Tibial nerve (tissue), 4 donors: ENCODE data around the gene MEN1. TPM values are rescaled to one million over a fixed set of nuclear protein-coding genes. Genes with fewer than 3 reads are reported as not detected.

Experiments used
- DNase-seq, 2 donors: peaks; one replicate each; pipeline ENCODE4 v3.0.0-alpha.2; 2019; ENCODE audit warnings: low spot score in 2 of 2
- H3K27ac ChIP-seq, 4 donors: fragments of 200-600 bp; sonication (generic) in 3 of 4; one replicate each; pipeline ENCODE4 v1.5.1; 2017 to 2019; ENCODE audit warnings: mild to moderate bottlenecking in 1 of 4
- H3K27me3 ChIP-seq, 2 donors: fragments of 200-600 bp; sonication (generic) in 1 of 2; one replicate each; pipeline versions ENCODE4 v1.5.1 to v1.6.0; 2017 to 2019
- H3K36me3 ChIP-seq, 3 donors: fragments of 200-600 bp; sonication (generic); one replicate each; pipeline ENCODE4 v1.5.1; 2018 to 2019
- H3K4me1 ChIP-seq, 4 donors: fragments of 200-600 bp; sonication (generic) in 3 of 4; one replicate each; pipeline ENCODE4 v1.5.1; 2017 to 2019
- H3K4me3 ChIP-seq, 4 donors: fragments of 200-600 bp; sonication (generic) in 3 of 4; one replicate each; pipeline ENCODE4 v1.5.1; 2017 to 2019; ENCODE audit warnings: mild to moderate bottlenecking in 1 of 4, moderate library complexity in 1 of 4
- H3K9me3 ChIP-seq, 4 donors: fragments of 200-600 bp; sonication (generic) in 3 of 4; one replicate each; pipeline ENCODE4 v1.5.1; 2017 to 2019
- CTCF ChIP-seq, 5 experiments: fragments of 200-600 bp in 3 of 5; fragments of 450-650 bp in 2 of 5; sonication (generic) in 3 of 5; IDR thresholded peaks; one replicate each; pipeline ENCODE4 v1.5.1; 2016 to 2019; ENCODE audit warnings: antibody characterized with exemption in 5 of 5, mild to moderate bottlenecking in 3 of 5, moderate library complexity in 2 of 5
- EP300 ChIP-seq, 2 donors: sonication (generic); formaldehyde crosslinking; IDR thresholded peaks; one replicate each; pipeline ENCODE4 v1.6.1; 2017; ENCODE audit warnings: antibody characterized with exemption in 2 of 2, mild to moderate bottlenecking in 1 of 2
- POLR2A ChIP-seq, 2 donors: fragments of 450-650 bp; IDR thresholded peaks; one replicate each; pipeline ENCODE4 v1.6.1; 2017; ENCODE audit warnings: antibody characterized with exemption in 2 of 2, mild to moderate bottlenecking in 2 of 2, moderate library complexity in 2 of 2
- WGBS, 2 donors: methylation state at CpG; one replicate each; pipeline ENCODE4 v1.1.5; 2018; 5-methylcytosine and 5-hydroxymethylcytosine counted together
- total RNA-seq, 4 donors: library from RNA; depleted of rRNA; stranded (reverse); fragments of >200 nt; gene quantifications; one replicate each; pipeline ENCODE4 v1.1.0, GENCODE V29; 2016

The MEN1 gene
- total RNA-seq, 4 donors from 2014 or later = 15.3 to 30.9 (median 19.7) TPM

- H3K27ac ChIP-seq = no peak overlapping the region
- no peaks in the 10 kb centered on the region for H3K27me3 ChIP-seq
- TF ChIP-seq CTCF (IDR thresholded peaks at IDR 0.05) (no peak), EP300 (IDR thresholded peaks at IDR 0.05) (no peak), POLR2A (IDR thresholded peaks at IDR 0.05) (no peak)
- H3K36me3 ChIP-seq = peaks cover 23 to 100% (median 83%) of the 10 kb centered on the region in 3 donors
- H3K4me1 ChIP-seq = peaks cover 0 to 68% (median 27%) of the 10 kb centered on the region in 4 donors
- H3K4me3 ChIP-seq = no peak overlapping the region
- H3K9me3 ChIP-seq = no peaks in the 10 kb centered on the region
- no peak for DNase-seq
- WGBS, 2 donors = 90 to 91% methylated on average over 12 of the region's 12 CpGs
These were observed 40.2 kb downstream of the MEN1 start for GRCh38 chr11:64770120-64770519.

- Histone ChIP-seq H3K4me1 (peaks cover 0 to 68% (median 26%) of the 10 kb centered on the region in 4 donors), H3K36me3 (peaks cover 28 to 100% (median 82%) of the 10 kb centered on the region in 3 donors), H3K9me3 (no peaks in the 10 kb centered on the region), H3K4me3 (no peak overlapping the region), H3K27me3 (no peaks in the 10 kb centered on the region), H3K27ac (no peak overlapping the region)
- no peak for DNase-seq
- WGBS, 2 donors = 90 to 92% methylated on average over 6 of the region's 6 CpGs
- no peak for TF ChIP-seq CTCF (IDR thresholded peaks at IDR 0.05)
- no peak for TF ChIP-seq EP300 (IDR thresholded peaks at IDR 0.05)
- no peak for TF ChIP-seq POLR2A (IDR thresholded peaks at IDR 0.05)
These were observed 41.1 kb downstream of the MEN1 start for GRCh38 chr11:64769283-64769682.

GRCh38 chr11:64768300-64768694 is 42.1 kb downstream of the MEN1 start:
- Histone ChIP-seq H3K36me3 (peaks cover 30 to 100% (median 72%) of the 10 kb centered on the region in 3 donors), H3K27me3 (no peaks in the 10 kb centered on the region), H3K4me3 (no peak overlapping the region), H3K4me1 (peaks cover 0 to 68% (median 27%) of the 10 kb centered on the region in 4 donors), H3K9me3 (no peaks in the 10 kb centered on the region), H3K27ac (peak overlapping the region in 2 of 4 donors; percentile 13 to 38)
- TF ChIP-seq EP300 (IDR thresholded peaks at IDR 0.05) (no peak), CTCF (IDR thresholded peaks at IDR 0.05) (no peak), POLR2A (IDR thresholded peaks at IDR 0.05) (no peak)
- no peak for DNase-seq
- 87 to 89% methylated on average over 6 of the region's 6 CpGs for WGBS, 2 donors

GRCh38 chr11:64767344-64768299 is 42.7 kb downstream of the MEN1 start:
- H3K27ac ChIP-seq = peak overlapping the region in 3 of 4 donors; percentile 13 to 51 (median 38)
- H3K4me3 ChIP-seq = no peak overlapping the region
- DNase-seq = peak; percentile 55 to 82
- WGBS, 2 donors = 48 to 55% methylated on average over 8 to 18 of the region's 19 CpGs
- peaks cover 30 to 100% (median 68%) of the 10 kb centered on the region in 3 donors for H3K36me3 ChIP-seq
- H3K4me1 ChIP-seq = peaks cover 0 to 68% (median 26%) of the 10 kb centered on the region in 4 donors
- no peaks in the 10 kb centered on the region for H3K9me3 ChIP-seq
- no peaks in the 10 kb centered on the region for H3K27me3 ChIP-seq
- TF ChIP-seq POLR2A (IDR thresholded peaks at IDR 0.05) = no peak
- TF ChIP-seq CTCF (IDR thresholded peaks at IDR 0.05) = peak; percentile 58 to 81 (median 71)

- WGBS, 2 donors = 95 to 99% methylated on average over 11 of the region's 11 CpGs
- TF ChIP-seq CTCF (IDR thresholded peaks at IDR 0.05) (no peak), POLR2A (IDR thresholded peaks at IDR 0.05) (no peak), EP300 (IDR thresholded peaks at IDR 0.05) (no peak)
- Histone ChIP-seq H3K9me3 (no peaks in the 10 kb centered on the region), H3K36me3 (peaks cover 30 to 100% (median 68%) of the 10 kb centered on the region in 3 donors), H3K4me1 (peaks cover 0 to 68% (median 27%) of the 10 kb centered on the region in 4 donors), H3K27me3 (no peaks in the 10 kb centered on the region), H3K4me3 (no peak overlapping the region), H3K27ac (peak overlapping the region in 2 of 4 donors; percentile 13 to 51)
- no peak for DNase-seq
These were observed 43.5 kb downstream of the MEN1 start for GRCh38 chr11:64766881-64767280.
